Nucleus accumbens (tissue), 56 donors: ENCODE measurements around the gene TKTL1.
A peak's percentile ranks its signal among the peaks of the same experiment; 100 is the strongest.
"Not testable (repeated sequence)": the region's sequence is repeated elsewhere in the genome, so short reads cannot be mapped to it uniquely, and the experiment has no call there.

Experiments
- DNase-seq, 56 donors: peaks; one replicate each; lab custom pipeline; 2025; lab: John Stamatoyannopoulos, UW

TKTL1 gene

GRCh38 chrX:154334496-154334895, 38.9 kb downstream of the TKTL1 start:
- DNase-seq: no peak

- not testable (repeated sequence) for DNase-seq
Measured at GRCh38 chrX:154341399-154342298, 46.1 kb downstream of the TKTL1 start.

GRCh38 chrX:154343063-154343462, 47.5 kb downstream of the TKTL1 start:
- not testable (repeated sequence) for DNase-seq

GRCh38 chrX:154343620-154344019, 48.0 kb downstream of the TKTL1 start:
- not testable (repeated sequence) for DNase-seq

- DNase-seq: no peak
Measured at GRCh38 chrX:154348114-154348531, 52.5 kb downstream of the TKTL1 start.

- DNase-seq: no peak
Measured at GRCh38 chrX:154348646-154349358, 53.2 kb downstream of the TKTL1 start.

- no peak for DNase-seq
Measured at GRCh38 chrX:154349359-154349935, 53.9 kb downstream of the TKTL1 start.

- DNase-seq: no peak
Measured at GRCh38 chrX:154349979-154350378, 54.4 kb downstream of the TKTL1 start.

- DNase-seq: no peak
Measured at GRCh38 chrX:154350429-154351182, 55.0 kb downstream of the TKTL1 start.

GRCh38 chrX:154351183-154352011, 55.8 kb downstream of the TKTL1 start:
- DNase-seq: no peak

- no peak for DNase-seq
Measured at GRCh38 chrX:154352012-154352401, 56.4 kb downstream of the TKTL1 start.

GRCh38 chrX:154352466-154352865, 56.9 kb downstream of the TKTL1 start:
- DNase-seq: no peak

GRCh38 chrX:154353172-154353843, 57.7 kb downstream of the TKTL1 start:
- DNase-seq: no peak

GRCh38 chrX:154354013-154354412, 58.4 kb downstream of the TKTL1 start:
- no peak for DNase-seq

GRCh38 chrX:154354516-154354915, 58.9 kb downstream of the TKTL1 start:
- no peak for DNase-seq

GRCh38 chrX:154355094-154355775, 59.6 kb downstream of the TKTL1 start:
- no peak for DNase-seq

GRCh38 chrX:154355776-154356140, 60.2 kb downstream of the TKTL1 start:
- DNase-seq: peak in 2 of 56 donors; percentile 14 to 39

- no peak for DNase-seq
Measured at GRCh38 chrX:154356596-154356995, 61.0 kb downstream of the TKTL1 start.

GRCh38 chrX:154357205-154357604, 61.6 kb downstream of the TKTL1 start:
- no peak for DNase-seq
